Glutamatergic neuron (in vitro differentiated cells): ENCODE measurements around the gene DUS1L. TPM values are rescaled to one million over a fixed set of nuclear protein-coding genes. Genes with fewer than 3 reads are reported as not detected.

ENCODE experiments used
- DNase-seq: peaks from one replicate; pipeline ENCODE4 v3.0.0; 2022
- H3K27ac Mint-ChIP-seq: one replicate; pipeline ENCODE4 v1.8.0; 2020; ENCODE audit warnings: mild to moderate bottlenecking, mixed read lengths, inconsistent platforms; ENCODE audit not compliant: unreplicated experiment
- H3K27me3 Mint-ChIP-seq: one replicate; pipeline ENCODE4 v1.8.0; 2020; ENCODE audit warnings: mild to moderate bottlenecking, moderate library complexity, mixed read lengths, inconsistent platforms; ENCODE audit not compliant: unreplicated experiment
- H3K36me3 Mint-ChIP-seq: one replicate; pipeline ENCODE4 v1.8.0; 2020; ENCODE audit warnings: mild to moderate bottlenecking, mixed read lengths, inconsistent platforms; ENCODE audit not compliant: unreplicated experiment
- H3K4me1 Mint-ChIP-seq: one replicate; pipeline ENCODE4 v1.8.0; 2020; ENCODE audit warnings: mild to moderate bottlenecking, low read depth, mixed read lengths, inconsistent platforms; ENCODE audit not compliant: unreplicated experiment
- H3K4me3 Mint-ChIP-seq: one replicate; pipeline ENCODE4 v1.8.0; 2020; ENCODE audit warnings: mild to moderate bottlenecking, mixed read lengths, inconsistent platforms; ENCODE audit not compliant: unreplicated experiment
- H3K9me3 Mint-ChIP-seq: one replicate; pipeline ENCODE4 v1.8.0; 2020; ENCODE audit warnings: mild to moderate bottlenecking, moderate library complexity, mixed read lengths, inconsistent platforms; ENCODE audit not compliant: unreplicated experiment
- total RNA-seq: library from RNA; stranded (reverse); fragmentation: NEBNext Ultra II Directional; extraction: Animal tissue kit (Norgen Biotek cat#: 25700); gene quantifications from one replicate; pipeline ENCODE4 v1.2.1, GENCODE V29; 2021; ENCODE audit not compliant: unreplicated experiment
- TF ChIP-seq, protein P1 (sequence below): fragments of 200-600 bp; sonication (generic); IDR thresholded peaks from one replicate; pipeline ENCODE4 v1.5.0; 2021; ENCODE audit not compliant: partially characterized antibody, unreplicated experiment

Gene DUS1L
- total RNA-seq, 1 donor from 2014 or later: 122 TPM

DNA sequence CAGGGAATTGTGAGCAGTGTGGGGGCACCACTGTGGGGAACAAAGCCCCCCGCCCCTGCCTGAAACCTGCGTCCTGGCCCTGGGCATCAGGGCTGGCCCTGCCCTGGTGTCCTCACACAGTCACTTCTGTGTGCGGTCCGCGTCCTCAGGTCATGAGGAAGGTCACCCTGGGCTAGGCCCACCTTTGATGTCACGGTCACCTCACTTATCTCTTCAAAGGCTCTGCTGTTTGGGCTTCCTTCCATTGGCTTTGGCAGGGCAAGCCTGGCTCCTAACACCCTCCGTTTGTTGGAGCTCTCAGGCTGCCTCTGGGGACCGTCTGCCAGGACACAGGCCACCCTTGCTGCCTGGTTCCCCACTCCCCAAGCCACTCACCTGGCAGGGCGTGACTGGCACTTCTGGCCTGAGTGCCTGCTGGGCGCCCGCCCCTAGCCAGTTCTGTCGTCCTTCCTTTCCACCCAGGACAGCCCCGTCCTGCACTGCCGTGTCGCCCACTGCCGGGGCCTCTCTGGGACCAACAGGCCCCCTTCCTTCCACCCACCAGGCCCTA is 51.8 kb downstream of the DUS1L start:
- Mint-ChIP-seq H3K4me1 (no peaks in the 10 kb centered on the region), H3K4me3 (no peak overlapping the region), H3K27ac (no peak overlapping the region), H3K9me3 (peaks cover 3% of the 10 kb centered on the region), H3K36me3 (no peaks in the 10 kb centered on the region), H3K27me3 (peaks cover 2% of the 10 kb centered on the region)
- no peak for DNase-seq
- TF ChIP-seq, protein P1, sequence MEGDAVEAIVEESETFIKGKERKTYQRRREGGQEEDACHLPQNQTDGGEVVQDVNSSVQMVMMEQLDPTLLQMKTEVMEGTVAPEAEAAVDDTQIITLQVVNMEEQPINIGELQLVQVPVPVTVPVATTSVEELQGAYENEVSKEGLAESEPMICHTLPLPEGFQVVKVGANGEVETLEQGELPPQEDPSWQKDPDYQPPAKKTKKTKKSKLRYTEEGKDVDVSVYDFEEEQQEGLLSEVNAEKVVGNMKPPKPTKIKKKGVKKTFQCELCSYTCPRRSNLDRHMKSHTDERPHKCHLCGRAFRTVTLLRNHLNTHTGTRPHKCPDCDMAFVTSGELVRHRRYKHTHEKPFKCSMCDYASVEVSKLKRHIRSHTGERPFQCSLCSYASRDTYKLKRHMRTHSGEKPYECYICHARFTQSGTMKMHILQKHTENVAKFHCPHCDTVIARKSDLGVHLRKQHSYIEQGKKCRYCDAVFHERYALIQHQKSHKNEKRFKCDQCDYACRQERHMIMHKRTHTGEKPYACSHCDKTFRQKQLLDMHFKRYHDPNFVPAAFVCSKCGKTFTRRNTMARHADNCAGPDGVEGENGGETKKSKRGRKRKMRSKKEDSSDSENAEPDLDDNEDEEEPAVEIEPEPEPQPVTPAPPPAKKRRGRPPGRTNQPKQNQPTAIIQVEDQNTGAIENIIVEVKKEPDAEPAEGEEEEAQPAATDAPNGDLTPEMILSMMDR: no peak

- no peaks in the 10 kb centered on the region for H3K9me3 Mint-ChIP-seq
- DNase-seq: no peak
- no peaks in the 10 kb centered on the region for H3K27me3 Mint-ChIP-seq
- no peaks in the 10 kb centered on the region for H3K4me1 Mint-ChIP-seq
- H3K27ac Mint-ChIP-seq: no peak overlapping the region
- TF ChIP-seq, protein P1: no peak
- no peaks in the 10 kb centered on the region for H3K36me3 Mint-ChIP-seq
- no peak overlapping the region for H3K4me3 Mint-ChIP-seq
Measured at GRCh38 chr17:82013341-82013740, 52.3 kb downstream of the DUS1L start.

DNA sequence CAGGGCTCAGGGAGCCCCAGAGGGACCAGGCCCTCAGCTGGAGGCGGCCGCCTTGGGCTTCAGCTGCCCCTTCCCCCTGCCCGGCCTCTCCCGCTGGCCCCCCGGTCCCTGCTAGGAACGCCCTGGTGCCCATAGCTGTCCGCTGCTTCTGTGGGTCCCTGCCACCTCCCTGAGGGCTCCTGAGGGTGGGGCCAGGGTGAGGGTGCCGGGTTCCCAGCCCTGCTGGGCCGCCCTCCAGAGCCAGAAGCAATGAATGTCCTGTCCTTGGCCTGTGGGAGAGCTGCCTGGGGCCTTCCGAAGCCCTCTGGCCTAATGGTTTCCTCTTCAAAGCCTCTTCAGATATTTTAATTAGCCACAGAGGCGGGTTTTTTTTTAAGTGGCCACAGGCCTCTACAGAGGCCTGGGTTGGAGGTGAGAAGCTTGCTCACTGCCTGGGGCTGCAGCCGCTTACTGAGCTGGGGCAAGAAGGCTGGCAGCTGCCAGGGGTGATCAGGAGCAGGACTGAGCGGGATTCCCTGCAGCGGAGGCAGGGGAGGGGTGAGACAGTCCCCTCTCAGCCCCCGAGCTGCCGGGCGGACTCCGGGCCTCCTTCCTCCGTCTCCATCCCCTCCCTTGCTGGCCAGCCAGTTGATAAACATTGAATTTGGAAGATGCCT is 52.8 kb downstream of the DUS1L start:
- Mint-ChIP-seq H3K4me1 (no peaks in the 10 kb centered on the region), H3K27me3 (no peaks in the 10 kb centered on the region), H3K27ac (no peak overlapping the region), H3K9me3 (no peaks in the 10 kb centered on the region), H3K36me3 (no peaks in the 10 kb centered on the region), H3K4me3 (no peak overlapping the region)
- no peak for DNase-seq
- TF ChIP-seq, protein P1: no peak

- no peak for DNase-seq
- no peak overlapping the region for H3K4me3 Mint-ChIP-seq
- no peaks in the 10 kb centered on the region for H3K36me3 Mint-ChIP-seq
- TF ChIP-seq, protein P1: no peak
- no peak overlapping the region for H3K27ac Mint-ChIP-seq
- H3K27me3 Mint-ChIP-seq: no peaks in the 10 kb centered on the region
- no peaks in the 10 kb centered on the region for H3K9me3 Mint-ChIP-seq
- H3K4me1 Mint-ChIP-seq: no peaks in the 10 kb centered on the region
Measured at GRCh38 chr17:82012261-82012639, 53.4 kb downstream of the DUS1L start.

- DNase-seq: no peak
- no peaks in the 10 kb centered on the region for H3K9me3 Mint-ChIP-seq
- H3K27ac Mint-ChIP-seq: no peak overlapping the region
- H3K27me3 Mint-ChIP-seq: no peaks in the 10 kb centered on the region
- no peaks in the 10 kb centered on the region for H3K36me3 Mint-ChIP-seq
- no peaks in the 10 kb centered on the region for H3K4me1 Mint-ChIP-seq
- TF ChIP-seq, protein P1: no peak
- H3K4me3 Mint-ChIP-seq: no peak overlapping the region
Measured at GRCh38 chr17:82011617-82012187, 53.9 kb downstream of the DUS1L start.
